Measurements from ENCODE around the gene CCDC190.

DNA sequence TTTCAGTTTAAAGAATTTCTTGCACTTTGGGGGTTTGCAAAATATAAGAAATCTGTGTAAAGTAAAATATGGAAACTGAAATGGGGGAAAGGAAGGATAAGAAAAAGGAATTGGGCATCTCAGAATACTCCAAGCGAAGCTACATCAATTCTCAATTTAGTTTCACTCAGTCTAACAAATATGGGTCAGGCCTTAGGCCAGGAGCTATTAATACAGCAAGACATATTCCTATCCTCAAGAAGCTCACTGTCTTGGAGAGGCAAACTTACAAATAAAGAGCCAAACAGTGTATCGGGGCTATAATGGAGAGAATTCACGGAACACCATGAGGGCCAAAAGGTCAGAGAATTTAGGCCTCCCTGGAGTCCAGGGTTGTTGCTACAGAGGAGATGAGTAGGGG is 43.0 kb upstream of the CCDC190 start:
- TF ChIP-seq, protein P1, sequence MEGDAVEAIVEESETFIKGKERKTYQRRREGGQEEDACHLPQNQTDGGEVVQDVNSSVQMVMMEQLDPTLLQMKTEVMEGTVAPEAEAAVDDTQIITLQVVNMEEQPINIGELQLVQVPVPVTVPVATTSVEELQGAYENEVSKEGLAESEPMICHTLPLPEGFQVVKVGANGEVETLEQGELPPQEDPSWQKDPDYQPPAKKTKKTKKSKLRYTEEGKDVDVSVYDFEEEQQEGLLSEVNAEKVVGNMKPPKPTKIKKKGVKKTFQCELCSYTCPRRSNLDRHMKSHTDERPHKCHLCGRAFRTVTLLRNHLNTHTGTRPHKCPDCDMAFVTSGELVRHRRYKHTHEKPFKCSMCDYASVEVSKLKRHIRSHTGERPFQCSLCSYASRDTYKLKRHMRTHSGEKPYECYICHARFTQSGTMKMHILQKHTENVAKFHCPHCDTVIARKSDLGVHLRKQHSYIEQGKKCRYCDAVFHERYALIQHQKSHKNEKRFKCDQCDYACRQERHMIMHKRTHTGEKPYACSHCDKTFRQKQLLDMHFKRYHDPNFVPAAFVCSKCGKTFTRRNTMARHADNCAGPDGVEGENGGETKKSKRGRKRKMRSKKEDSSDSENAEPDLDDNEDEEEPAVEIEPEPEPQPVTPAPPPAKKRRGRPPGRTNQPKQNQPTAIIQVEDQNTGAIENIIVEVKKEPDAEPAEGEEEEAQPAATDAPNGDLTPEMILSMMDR (IDR thresholded peaks at IDR 0.05; ENCODE audit: insufficient read depth, low read length, poor library complexity, severe bottlenecking) = no peak
- no peak for TF ChIP-seq EZH2phosphoT487 (conservative IDR thresholded peaks at IDR 0.05; ENCODE audit: low read length)

Data from SU-DHL-6 (cell line).